Measurements from ENCODE around the gene RFFL. TPM values are rescaled to one million over a fixed set of nuclear protein-coding genes. Genes with fewer than 3 reads are reported as not detected.

RFFL gene
- total and polyA plus RNA-seq, 2 donors (not counting 1 experiment from before 2014, with no cell fraction given) = 13.6 to 36.9 TPM

DNA sequence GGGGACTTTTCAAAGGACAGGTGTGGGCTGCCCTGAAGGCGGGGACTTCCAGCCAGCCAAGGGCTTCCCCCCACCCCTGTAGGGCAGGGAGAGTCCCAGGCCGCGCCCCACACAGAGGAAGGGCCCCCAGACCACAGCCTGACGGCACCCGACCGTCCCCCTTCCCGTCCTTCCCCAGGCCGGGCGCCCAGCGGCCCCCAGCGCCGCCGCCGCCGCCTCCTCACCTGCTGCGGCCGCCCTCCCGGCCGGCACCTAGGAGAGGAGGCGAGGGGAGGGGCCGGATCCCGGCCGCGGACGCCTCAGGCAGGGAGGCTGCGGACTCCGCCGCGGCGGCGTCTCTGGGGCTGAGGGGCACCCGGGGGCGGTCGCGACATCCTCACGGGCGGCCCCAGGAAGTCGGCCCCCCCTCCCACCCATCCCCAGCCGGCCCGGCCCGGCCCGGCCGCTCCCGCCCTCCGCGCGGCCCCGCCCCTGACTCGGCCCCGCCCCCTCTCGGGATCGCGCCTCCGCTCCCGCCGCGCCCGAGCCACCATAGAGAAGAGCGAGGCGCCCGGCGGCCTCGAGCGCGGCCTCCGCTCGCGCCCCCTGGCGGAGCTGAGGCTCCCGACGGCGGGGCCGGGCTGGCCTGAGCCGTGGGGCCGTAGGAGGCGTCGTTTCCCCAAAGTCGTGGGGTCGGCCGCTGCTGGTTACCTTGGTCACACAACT, 25.5 kb upstream of the RFFL start:
- ATAC-seq (ENCODE audit: low read depth) = peak; percentile 84
- Histone ChIP-seq H3K4me2 (replicated peaks; ENCODE audit: low read depth, low read length, poor library complexity, severe bottlenecking) (peak overlapping the region; percentile 96), H3K27me3 (replicated peaks in 1 of 4; ENCODE audit: control extremely low read depth in 1 of 4, control insufficient read depth in 3 of 4, insufficient read depth in 4 of 4, low read length in 3 of 4) (no peaks in the 10 kb centered on the region), H4K20me1 (ENCODE audit: control insufficient read depth, insufficient read depth, low read length, poor library complexity, severe bottlenecking) (no peaks in the 10 kb centered on the region), H3K36me3 (replicated peaks in 1 of 2; ENCODE audit: control extremely low read depth in 1 of 2, control insufficient read depth in 1 of 2, extremely low read depth in 1 of 2, insufficient read depth in 2 of 2, low read length in 1 of 2) (no peaks in the 10 kb centered on the region), H3K79me2 (ENCODE audit: control insufficient read depth, insufficient read depth, low read length) (peaks cover 51% of the 10 kb centered on the region), H3K27ac (ENCODE audit: low read length in 2 of 2) (peak overlapping the region; percentile 91 to 92), H3K9ac (ENCODE audit: low read length) (peak overlapping the region; percentile 75), H2AFZ (ENCODE audit: insufficient read depth, low read depth, low read length, poor library complexity, severe bottlenecking) (peak overlapping the region; percentile 94), H3K9me3 (ENCODE audit: control extremely low read depth in 1 of 3, control insufficient read depth in 2 of 3, insufficient read depth in 1 of 3, low read length in 2 of 3) (no peaks in the 10 kb centered on the region), H3K4me1 (ENCODE audit: control insufficient read depth in 2 of 2, insufficient read depth in 2 of 2, low read length in 2 of 2) (peaks cover 17 to 21% of the 10 kb centered on the region in 2 donors), H3K4me3 (ENCODE audit: control extremely low read depth in 1 of 5, extremely low read depth in 1 of 5, insufficient read depth in 1 of 5, low read depth in 2 of 5, low read length in 4 of 5) (peak overlapping the region; percentile 48 to 86 (median 76))
- intact Hi-C loops (cut with micrococcal nuclease) = loop anchor here (1.0 to 2.0 kb wide), 10 partner anchors 26 to 498 kb away; partner anchors contain the start of genes AP2B1, CCT6B, LIG3 and NLE1
- POLR2A ChIA-PET = interaction anchor here (0.9 to 1.6 kb wide), 6 partner anchors 17 to 127 kb away, joined by 3 to 6 read pairs (median 3); partner anchors contain the start of genes CCT6B, LIG3, RAD51D and ZNF830
- DNase-seq = peak; percentile 92
- CTCF ChIA-PET = interaction anchor here (0.8 to 5.2 kb wide), 32 partner anchors 14 to 547 kb away, joined by 3 to 70 read pairs (median 4); partner anchors contain the start of genes CCT6B, LIG3, NLE1 and RFFL
- Mint-ChIP-seq H3K9me3 (ENCODE audit: insufficient read depth) (no peaks in the 10 kb centered on the region), H3K27me3 (no peaks in the 10 kb centered on the region), H3K4me3 (peak overlapping the region; percentile 94), H3K4me1 (peaks cover 36% of the 10 kb centered on the region), H3K27ac (peak overlapping the region; percentile 94)
- TF ChIP-seq EZH2 (IDR thresholded peaks at IDR 0.05; ENCODE audit: borderline replicate concordance, insufficient read depth, low read depth, low read length, poor library complexity, severe bottlenecking) = no peak
- TF ChIP-seq CTCF (IDR thresholded peaks at IDR 0.05) = peak; percentile 73
- under 1% methylated on average over 61 of the region's 80 CpGs for WGBS (ENCODE audit: insufficient coverage)

All from B cell (primary cell).